Measurements from ENCODE around the gene ANKRD28.

Gene ANKRD28

GRCh38 chr3:15716178-15716577 is 81.6 kb downstream of the ANKRD28 start:
- no peak for DNase-seq

- DNase-seq: no peak
These were observed 83.3 kb downstream of the ANKRD28 start for GRCh38 chr3:15714448-15714847.

- no peak for DNase-seq
These were observed 84.4 kb downstream of the ANKRD28 start for GRCh38 chr3:15713364-15713763.

GRCh38 chr3:15711281-15711680 is 86.5 kb downstream of the ANKRD28 start:
- DNase-seq: no peak

GRCh38 chr3:15708882-15709677 is 88.7 kb downstream of the ANKRD28 start:
- DNase-seq: no peak

GRCh38 chr3:15707779-15708178 is 90.0 kb downstream of the ANKRD28 start:
- DNase-seq: no peak

- no peak for DNase-seq
These were observed 94.4 kb downstream of the ANKRD28 start for GRCh38 chr3:15703346-15703745.

- DNase-seq: no peak
These were observed 103.2 kb downstream of the ANKRD28 start for GRCh38 chr3:15694628-15695027.

GRCh38 chr3:15693355-15693754 is 104.4 kb downstream of the ANKRD28 start:
- no peak for DNase-seq

GRCh38 chr3:15690748-15691147 is 107.0 kb downstream of the ANKRD28 start:
- no peak for DNase-seq

GRCh38 chr3:15690230-15690629 is 107.5 kb downstream of the ANKRD28 start:
- DNase-seq: no peak

GRCh38 chr3:15685927-15686326 is 111.9 kb downstream of the ANKRD28 start:
- no peak for DNase-seq

GRCh38 chr3:15683253-15683652 is 114.5 kb downstream of the ANKRD28 start:
- DNase-seq: no peak

GRCh38 chr3:15682561-15683185 is 115.1 kb downstream of the ANKRD28 start:
- no peak for DNase-seq

- DNase-seq: no peak
These were observed 116.1 kb downstream of the ANKRD28 start for GRCh38 chr3:15681668-15682067.

- no peak for DNase-seq
These were observed 118.5 kb downstream of the ANKRD28 start for GRCh38 chr3:15679306-15679705.

GRCh38 chr3:15676259-15676658 is 121.5 kb downstream of the ANKRD28 start:
- DNase-seq: no peak

- DNase-seq: no peak
These were observed 124.2 kb downstream of the ANKRD28 start for GRCh38 chr3:15673536-15673935.

- no peak for DNase-seq
These were observed 130.3 kb downstream of the ANKRD28 start for GRCh38 chr3:15667484-15667883.

- DNase-seq: no peak
These were observed 131.5 kb downstream of the ANKRD28 start for GRCh38 chr3:15666277-15666676.

GRCh38 chr3:15665510-15666150 is 132.1 kb downstream of the ANKRD28 start:
- no peak for DNase-seq

- DNase-seq: no peak
These were observed 133.6 kb downstream of the ANKRD28 start for GRCh38 chr3:15664144-15664543.

- DNase-seq: no peak
These were observed 137.5 kb downstream of the ANKRD28 start for GRCh38 chr3:15660055-15660935.
